Natural killer cell (primary cell): ENCODE data around the gene TCEANC. TPM values are rescaled to one million over a fixed set of nuclear protein-coding genes. Genes with fewer than 3 reads are reported as not detected.
"Not testable (repeated sequence)": the region's sequence is repeated elsewhere in the genome, so short reads cannot be mapped to it uniquely, and the experiment has no call there.

ENCODE experiments used
- ATAC-seq, 3 donors: fragments of 150-1000 bp in 2 of 3; fragments of 200-7000 bp in 1 of 3; cut with Tn5 transposase; 1 replicate in 1 of 3; 2 replicates in 2 of 3; pipeline ENCODE4 v1.10.0; 2021; ENCODE audit warnings: mild to moderate bottlenecking in 2 of 3, moderate library complexity in 2 of 3
- DNase-seq, 2 donors: peaks; one replicate each; pipeline versions ENCODE4 v3.0.0 to v3.0.0-alpha.2; 2013 to 2021; ENCODE audit warnings: mixed read lengths in 1 of 2
- H3K27ac ChIP-seq: one replicate; pipeline ENCODE4 v1.5.1; 2013; ENCODE audit warnings: mild to moderate bottlenecking, low read length
- H3K27me3 ChIP-seq: one replicate; pipeline ENCODE4 v1.6.1; 2013; ENCODE audit warnings: low read length; ENCODE audit not compliant: control insufficient read depth, insufficient read depth
- H3K36me3 ChIP-seq: one replicate; pipeline ENCODE4 v1.6.1; 2013; ENCODE audit warnings: low read length; ENCODE audit not compliant: control insufficient read depth, insufficient read depth
- H3K4me1 ChIP-seq: one replicate; pipeline ENCODE4 v1.6.1; 2013; ENCODE audit warnings: low read length; ENCODE audit not compliant: control insufficient read depth, insufficient read depth
- H3K4me3 ChIP-seq: one replicate; pipeline ENCODE4 v1.5.1; 2013; ENCODE audit warnings: low read length
- H3K9me3 ChIP-seq: one replicate; pipeline ENCODE4 v1.6.1; 2013; ENCODE audit warnings: low read length; ENCODE audit not compliant: control insufficient read depth, insufficient read depth
- H3K27ac Mint-ChIP-seq, 2 donors: one replicate each; pipeline ENCODE4 v1.8.0; 2022; ENCODE audit warnings: mild to moderate bottlenecking in 2 of 2, mixed read lengths in 2 of 2, moderate library complexity in 1 of 2
- H3K27me3 Mint-ChIP-seq, 2 donors: one replicate each; pipeline ENCODE4 v1.8.0; 2022; ENCODE audit warnings: low read depth in 2 of 2, mixed read lengths in 2 of 2
- H3K36me3 Mint-ChIP-seq: one replicate; pipeline ENCODE4 v1.8.0; 2022; ENCODE audit warnings: mixed read lengths
- H3K4me1 Mint-ChIP-seq, 2 donors: one replicate each; pipeline ENCODE4 v1.8.0; 2022; ENCODE audit warnings: mixed read lengths in 2 of 2
- H3K4me3 Mint-ChIP-seq: one replicate; pipeline ENCODE4 v1.8.0; 2022; ENCODE audit warnings: mild to moderate bottlenecking, moderate library complexity, mixed read lengths
- H3K9me3 Mint-ChIP-seq, 2 donors: one replicate each; pipeline ENCODE4 v1.8.0; 2022; ENCODE audit warnings: mixed read lengths in 2 of 2
- CTCF ChIP-seq: fragments of 200-600 bp; IDR thresholded peaks from one replicate; pipeline ENCODE4 v1.8.0; 2022; ENCODE audit warnings: antibody characterized with exemption
- WGBS: methylation state at CpG from one replicate; pipeline ENCODE4 v1.1.7; 2013; ENCODE audit warnings: missing lambda C conversion rate; ENCODE audit not compliant: insufficient coverage; 5-methylcytosine and 5-hydroxymethylcytosine counted together
- intact Hi-C: fragments of 100-400 bp; cut with micrococcal nuclease; formaldehyde crosslinking; loops from one replicate; pipeline ENCODE4 v1.14.2; 2022
- total RNA-seq, 4 donors: library from RNA; stranded (reverse); fragments of 120-200 nt in 1 of 4; gene quantifications; one replicate each; pipeline versions ENCODE4 v1.2.3 to v1.2.4, GENCODE V29; 2013 to 2022

The TCEANC gene
- total RNA-seq, 3 donors from 2014 or later (not counting 1 experiment from before 2014, with no cell fraction given) = 11.2 to 17.8 (median 13.4) TPM

GRCh38 chrX:13627306-13627705 is 25.6 kb upstream of the TCEANC start:
- H3K36me3 Mint-ChIP-seq = no peaks in the 10 kb centered on the region
- no peak overlapping the region for H3K27ac ChIP-seq
- 98% methylated on average over 6 of the region's 8 CpGs for WGBS
- H3K9me3 ChIP-seq = no peaks in the 10 kb centered on the region
- no peak overlapping the region for H3K27ac Mint-ChIP-seq
- H3K4me3 Mint-ChIP-seq = no peak overlapping the region
- H3K9me3 Mint-ChIP-seq = no peaks in the 10 kb centered on the region
- no peaks in the 10 kb centered on the region for H3K4me1 ChIP-seq
- no peaks in the 10 kb centered on the region for H3K4me1 Mint-ChIP-seq
- H3K4me3 ChIP-seq = no peak overlapping the region
- H3K27me3 ChIP-seq = no peaks in the 10 kb centered on the region
- H3K36me3 ChIP-seq = no peaks in the 10 kb centered on the region
- H3K27me3 Mint-ChIP-seq = peaks cover 3 to 38% of the 10 kb centered on the region in 2 donors
- no peak for TF ChIP-seq CTCF
- ATAC-seq (no peak), DNase-seq (no peak)
- intact Hi-C loops = no loop called here

- not testable (repeated sequence) for H3K27ac ChIP-seq
These were observed 15.7 kb upstream of the TCEANC start for GRCh38 chrX:13637224-13637623.

GRCh38 chrX:13638021-13638420 is 14.9 kb upstream of the TCEANC start:
- Mint-ChIP-seq H3K4me3 (no peak overlapping the region), H3K27me3 (peaks cover 0 to 25% of the 10 kb centered on the region in 2 donors), H3K4me1 (no peaks in the 10 kb centered on the region), H3K9me3 (peaks cover 0 to 9% of the 10 kb centered on the region in 2 donors), H3K36me3 (peaks cover 9% of the 10 kb centered on the region), H3K27ac (no peak overlapping the region)
- H3K4me1 ChIP-seq = no peaks in the 10 kb centered on the region
- H3K4me3 ChIP-seq = no peak overlapping the region
- no peak for TF ChIP-seq CTCF
- no peaks in the 10 kb centered on the region for H3K36me3 ChIP-seq
- H3K27ac ChIP-seq = no peak overlapping the region
- DNase-seq (no peak), ATAC-seq (no peak)
- intact Hi-C loops = no loop called here
- H3K9me3 ChIP-seq = peaks cover 3% of the 10 kb centered on the region
- 82% methylated on average over 1 of the region's 1 CpG for WGBS
- H3K27me3 ChIP-seq = no peaks in the 10 kb centered on the region

More at GRCh38 chrX:13637224-13637623, 15.7 kb upstream of the TCEANC start:
- H3K4me3 ChIP-seq, ATAC-seq, H3K4me1 ChIP-seq, H3K27ac Mint-ChIP-seq, intact Hi-C loops, H3K27me3 ChIP-seq, H3K4me3 Mint-ChIP-seq, H3K36me3 ChIP-seq, H3K4me1 Mint-ChIP-seq, H3K36me3 Mint-ChIP-seq, H3K9me3 Mint-ChIP-seq, DNase-seq, H3K9me3 ChIP-seq: not testable (repeated sequence)
- 84% methylated on average over 8 of the region's 9 CpGs for WGBS
- peaks cover 0 to 25% of the 10 kb centered on the region in 2 donors for H3K27me3 Mint-ChIP-seq

GRCh38 chrX:13638826-13639225 is 14.1 kb upstream of the TCEANC start:
- Mint-ChIP-seq H3K27me3 (peaks cover 0 to 25% of the 10 kb centered on the region in 2 donors), H3K36me3 (peaks cover 9% of the 10 kb centered on the region), H3K27ac (no peak overlapping the region), H3K4me1 (no peaks in the 10 kb centered on the region), H3K4me3 (no peak overlapping the region), H3K9me3 (peaks cover 0 to 9% of the 10 kb centered on the region in 2 donors)
- DNase-seq (no peak), ATAC-seq (no peak)
- H3K27ac ChIP-seq = no peak overlapping the region
- WGBS = no CpG with 5 or more reads among the region's 3 CpGs
- peaks cover 3% of the 10 kb centered on the region for H3K9me3 ChIP-seq
- intact Hi-C loops = no loop called here
- TF ChIP-seq CTCF = no peak
- no peaks in the 10 kb centered on the region for H3K27me3 ChIP-seq
- H3K4me1 ChIP-seq = no peaks in the 10 kb centered on the region
- no peaks in the 10 kb centered on the region for H3K36me3 ChIP-seq
- H3K4me3 ChIP-seq = no peak overlapping the region

GRCh38 chrX:13641684-13642083 is 11.3 kb upstream of the TCEANC start:
- ATAC-seq, H3K27me3 Mint-ChIP-seq, H3K36me3 Mint-ChIP-seq, H3K4me3 ChIP-seq, H3K4me1 ChIP-seq, H3K9me3 Mint-ChIP-seq, H3K36me3 ChIP-seq, H3K9me3 ChIP-seq, H3K4me3 Mint-ChIP-seq, intact Hi-C loops, DNase-seq, H3K27ac ChIP-seq, H3K27ac Mint-ChIP-seq, H3K27me3 ChIP-seq, H3K4me1 Mint-ChIP-seq: not testable (repeated sequence)
- no CpG with 5 or more reads among the region's 4 CpGs for WGBS
